ENCODE data around the gene ESAM. TPM values are rescaled to one million over a fixed set of nuclear protein-coding genes. Genes with fewer than 3 reads are reported as not detected.

Gene ESAM
- total RNA-seq, 1 donor from 2014 or later: 0.26 TPM

GRCh38 chr11:124768914-124769313 is 6.8 kb upstream of the ESAM start:
- no peak for DNase-seq (ENCODE audit: low spot score)
- no peak overlapping the region for H3K4me3 Mint-ChIP-seq
- TF ChIP-seq EZH2phosphoT487 (IDR thresholded peaks at IDR 0.05) (no peak), EZH2 (IDR thresholded peaks at IDR 0.05) (no peak)
- TF ChIP-seq, protein P1, sequence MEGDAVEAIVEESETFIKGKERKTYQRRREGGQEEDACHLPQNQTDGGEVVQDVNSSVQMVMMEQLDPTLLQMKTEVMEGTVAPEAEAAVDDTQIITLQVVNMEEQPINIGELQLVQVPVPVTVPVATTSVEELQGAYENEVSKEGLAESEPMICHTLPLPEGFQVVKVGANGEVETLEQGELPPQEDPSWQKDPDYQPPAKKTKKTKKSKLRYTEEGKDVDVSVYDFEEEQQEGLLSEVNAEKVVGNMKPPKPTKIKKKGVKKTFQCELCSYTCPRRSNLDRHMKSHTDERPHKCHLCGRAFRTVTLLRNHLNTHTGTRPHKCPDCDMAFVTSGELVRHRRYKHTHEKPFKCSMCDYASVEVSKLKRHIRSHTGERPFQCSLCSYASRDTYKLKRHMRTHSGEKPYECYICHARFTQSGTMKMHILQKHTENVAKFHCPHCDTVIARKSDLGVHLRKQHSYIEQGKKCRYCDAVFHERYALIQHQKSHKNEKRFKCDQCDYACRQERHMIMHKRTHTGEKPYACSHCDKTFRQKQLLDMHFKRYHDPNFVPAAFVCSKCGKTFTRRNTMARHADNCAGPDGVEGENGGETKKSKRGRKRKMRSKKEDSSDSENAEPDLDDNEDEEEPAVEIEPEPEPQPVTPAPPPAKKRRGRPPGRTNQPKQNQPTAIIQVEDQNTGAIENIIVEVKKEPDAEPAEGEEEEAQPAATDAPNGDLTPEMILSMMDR (IDR thresholded peaks at IDR 0.05): no peak

GRCh38 chr11:124766156-124766555 is 4.1 kb upstream of the ESAM start:
- Histone ChIP-seq H3K27ac (no peak overlapping the region), H3K27me3 (peaks cover 19% of the 10 kb centered on the region), H2AFZ (replicated peaks) (no peak overlapping the region), H3K36me3 (peaks cover 11% of the 10 kb centered on the region), H3K79me2 (ENCODE audit: low read depth) (no peaks in the 10 kb centered on the region), H3K4me2 (no peak overlapping the region), H3K4me1 (peaks cover 7% of the 10 kb centered on the region), H4K20me1 (ENCODE audit: low read depth) (peaks cover 41% of the 10 kb centered on the region), H3K9me3 (ENCODE audit: low read depth) (no peaks in the 10 kb centered on the region), H3K9ac (no peak overlapping the region), H3F3A (ENCODE audit: low read depth) (peaks cover 24% of the 10 kb centered on the region), H3K4me3 (no peak overlapping the region)
- Mint-ChIP-seq H3K4me1 (peaks cover 14% of the 10 kb centered on the region), H3K36me3 (peaks cover 16% of the 10 kb centered on the region), H3K4me3 (no peak overlapping the region), H3K9me3 (no peaks in the 10 kb centered on the region), H3K27ac (no peak overlapping the region), H3K27me3 (ENCODE audit: insufficient read depth, low read depth) (peaks cover 16% of the 10 kb centered on the region)
- no peak for DNase-seq (ENCODE audit: low spot score)
- TF ChIP-seq EZH2phosphoT487 (IDR thresholded peaks at IDR 0.05) (no peak), EZH2 (IDR thresholded peaks at IDR 0.05) (no peak)
- TF ChIP-seq, protein P1 (IDR thresholded peaks at IDR 0.05): no peak

More at GRCh38 chr11:124768914-124769313, 6.8 kb upstream of the ESAM start:
- Mint-ChIP-seq H3K4me1 (no peaks in the 10 kb centered on the region), H3K27ac (no peak overlapping the region), H3K36me3 (peaks cover 26% of the 10 kb centered on the region), H3K9me3 (no peaks in the 10 kb centered on the region), H3K27me3 (ENCODE audit: insufficient read depth, low read depth) (peaks cover 6% of the 10 kb centered on the region)
- peaks cover 22% of the 10 kb centered on the region for H3K36me3 ChIP-seq
- H3K79me2 ChIP-seq (ENCODE audit: low read depth): peaks cover 2% of the 10 kb centered on the region
- no peak overlapping the region for H3K4me3 ChIP-seq
- H4K20me1 ChIP-seq (ENCODE audit: low read depth): peaks cover 15% of the 10 kb centered on the region
- no peak overlapping the region for H2AFZ ChIP-seq (replicated peaks)
- H3K4me2 ChIP-seq: no peak overlapping the region
- no peak overlapping the region for H3K9ac ChIP-seq
- peaks cover 9% of the 10 kb centered on the region for H3F3A ChIP-seq (ENCODE audit: low read depth)
- no peaks in the 10 kb centered on the region for H3K9me3 ChIP-seq (ENCODE audit: low read depth)
- no peaks in the 10 kb centered on the region for H3K4me1 ChIP-seq
- no peaks in the 10 kb centered on the region for H3K27me3 ChIP-seq
- no peak overlapping the region for H3K27ac ChIP-seq

DNA sequence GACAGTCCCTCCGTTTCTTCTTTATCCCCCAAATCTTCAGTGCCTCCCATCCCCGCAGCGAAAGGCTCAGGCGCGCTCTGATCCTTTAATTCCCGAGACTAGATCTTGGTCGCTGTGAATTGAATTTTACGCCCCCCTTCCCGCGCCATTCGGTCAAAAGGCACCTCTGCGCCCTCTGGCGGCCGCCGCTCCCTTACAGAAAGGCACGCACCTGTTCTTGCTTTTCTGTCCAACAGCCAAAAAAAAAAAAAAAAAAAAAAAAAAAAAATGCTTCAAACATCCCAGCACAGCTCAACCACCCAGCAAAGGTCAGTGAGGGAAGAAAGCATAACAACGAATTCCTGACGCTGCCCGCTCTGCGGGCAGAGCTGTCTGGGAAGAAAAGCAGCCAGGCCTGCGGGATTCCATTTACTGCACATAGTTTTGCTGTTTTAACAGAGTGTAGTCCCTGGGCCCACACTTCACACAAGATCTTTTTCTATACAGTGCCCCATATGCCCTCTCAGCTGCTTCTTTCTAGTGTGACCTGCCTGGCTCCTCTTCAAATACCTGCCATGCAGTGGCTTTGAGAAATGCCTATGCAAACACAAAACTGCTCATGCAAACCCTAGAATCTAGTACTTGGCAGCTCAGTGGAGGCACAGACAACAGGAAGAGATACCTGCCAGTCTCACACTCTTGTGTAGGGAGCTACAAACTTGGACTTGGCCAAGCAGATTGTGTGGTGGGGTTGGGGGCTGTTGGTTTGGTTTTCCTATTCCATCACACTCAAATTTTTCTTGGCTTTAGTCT is 1.3 kb upstream of the ESAM start:
- H2AFZ ChIP-seq (replicated peaks): no peak overlapping the region
- Mint-ChIP-seq H3K4me1 (peaks cover 29% of the 10 kb centered on the region), H3K4me3 (peak overlapping the region; percentile 90), H3K9me3 (no peaks in the 10 kb centered on the region), H3K27me3 (ENCODE audit: insufficient read depth, low read depth) (peaks cover 37% of the 10 kb centered on the region), H3K27ac (no peak overlapping the region), H3K36me3 (peaks cover 13% of the 10 kb centered on the region)
- H3K4me2 ChIP-seq: peak overlapping the region; percentile 84
- H3K9me3 ChIP-seq (ENCODE audit: low read depth): no peaks in the 10 kb centered on the region
- no peak overlapping the region for H3K9ac ChIP-seq
- H3K4me3 ChIP-seq: peak overlapping the region; percentile 49
- peaks cover 47% of the 10 kb centered on the region for H3K27me3 ChIP-seq
- peak; percentile 95 for DNase-seq (ENCODE audit: low spot score)
- H3K79me2 ChIP-seq (ENCODE audit: low read depth): no peaks in the 10 kb centered on the region
- H3K4me1 ChIP-seq: peaks cover 33% of the 10 kb centered on the region
- H3K27ac ChIP-seq: no peak overlapping the region
- peaks cover 41% of the 10 kb centered on the region for H3F3A ChIP-seq (ENCODE audit: low read depth)
- H3K36me3 ChIP-seq: peaks cover 2% of the 10 kb centered on the region
- peaks cover 63% of the 10 kb centered on the region for H4K20me1 ChIP-seq (ENCODE audit: low read depth)
- TF ChIP-seq EZH2 (IDR thresholded peaks at IDR 0.05) (no peak), EZH2phosphoT487 (IDR thresholded peaks at IDR 0.05) (no peak)
- TF ChIP-seq, protein P1 (IDR thresholded peaks at IDR 0.05): peak; percentile 77

All from neural progenitor cell (in vitro differentiated cells).